NCI-H524 treated with DMSO at 0.1 percent for 48 hours (cell line): Measurements from ENCODE around the gene MUC4.
"Not testable (repeated sequence)": the region's sequence is repeated elsewhere in the genome, so short reads cannot be mapped to it uniquely, and the experiment has no call there.

Experiments
- DNase-seq: peaks from one replicate; lab custom pipeline; 2025; lab: John Stamatoyannopoulos, UW

The MUC4 gene

DNA sequence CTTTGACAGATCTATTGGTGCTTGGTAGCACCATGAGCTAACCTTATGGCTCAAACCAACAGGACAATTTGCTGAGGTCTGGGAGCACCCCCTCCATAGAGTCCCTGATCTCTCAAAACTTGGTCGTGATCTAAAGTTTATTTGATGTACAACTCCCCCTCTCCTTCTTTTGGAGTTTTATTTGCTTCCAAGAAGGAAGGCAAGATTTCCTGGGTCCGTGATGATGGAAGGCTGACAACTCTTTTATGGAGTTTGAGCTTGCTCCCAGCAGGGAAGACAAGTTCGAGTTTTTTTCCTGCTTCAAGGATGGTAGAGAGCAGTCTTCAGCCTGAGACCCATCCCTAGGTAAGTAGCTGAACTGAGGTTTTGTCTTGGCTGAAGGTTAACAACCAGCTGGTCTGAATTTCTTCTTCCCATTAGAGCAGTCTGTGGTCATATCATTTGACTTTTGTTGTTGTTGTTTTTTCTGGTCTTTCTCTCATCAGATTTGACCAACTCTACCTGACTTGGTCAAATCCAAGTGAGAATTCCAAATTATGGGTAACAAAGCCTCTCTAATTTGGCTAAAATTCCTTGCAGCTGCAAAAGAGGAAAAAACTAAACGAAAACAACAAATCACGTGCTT, 93.8 kb downstream of the MUC4 start:
- no peak for DNase-seq

DNA sequence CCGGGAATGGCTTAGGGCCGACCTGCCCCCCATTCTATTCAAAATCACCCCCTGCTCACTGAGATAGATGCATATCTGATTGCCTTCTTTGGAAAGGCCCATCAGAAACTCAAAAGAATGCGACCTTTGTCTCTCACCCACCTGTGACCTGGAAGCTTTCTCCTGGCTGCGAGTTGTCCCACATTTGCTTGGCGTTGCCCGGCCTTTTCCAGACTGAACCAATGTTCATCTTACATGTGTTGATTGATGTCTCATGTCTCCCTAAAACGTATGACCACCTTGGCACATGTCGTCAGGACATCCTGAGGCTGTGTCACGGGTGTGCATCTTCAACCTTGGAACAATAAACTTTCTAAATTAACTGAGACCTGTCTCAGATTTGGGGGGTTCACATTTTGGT, 94.3 kb downstream of the MUC4 start:
- no peak for DNase-seq

DNA sequence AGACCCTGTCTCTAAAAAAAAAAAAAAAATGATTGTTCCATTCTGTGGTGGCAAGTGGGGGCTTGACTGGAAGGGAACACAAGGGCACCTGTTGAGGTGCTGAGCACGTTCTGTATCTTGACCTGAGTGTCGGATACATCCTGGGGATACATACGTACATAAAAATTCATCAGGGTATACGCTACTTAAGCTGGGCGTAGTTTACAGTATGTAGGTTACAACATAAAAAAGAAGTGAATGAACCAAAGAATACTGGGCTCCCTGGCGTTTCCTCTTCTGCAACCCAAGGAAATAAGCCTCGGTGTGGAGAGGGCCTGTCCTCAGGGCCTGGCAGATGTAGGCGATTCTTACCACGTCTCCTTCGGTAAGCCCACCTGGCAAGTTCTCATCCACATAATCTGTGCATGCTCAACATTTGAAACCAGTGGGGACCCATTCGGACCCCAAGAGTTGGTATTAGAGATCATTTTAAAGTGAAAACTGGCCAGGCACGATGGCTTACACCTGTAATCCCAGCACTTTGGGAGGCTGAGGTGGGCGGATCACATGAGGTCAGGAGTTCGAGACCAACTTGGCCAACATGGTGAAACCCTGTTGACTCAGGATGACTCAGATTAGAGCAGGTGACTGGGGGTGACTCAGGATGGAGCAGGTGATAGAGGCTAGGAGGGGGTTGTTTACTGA, 96.0 kb downstream of the MUC4 start:
- no peak for DNase-seq

DNA sequence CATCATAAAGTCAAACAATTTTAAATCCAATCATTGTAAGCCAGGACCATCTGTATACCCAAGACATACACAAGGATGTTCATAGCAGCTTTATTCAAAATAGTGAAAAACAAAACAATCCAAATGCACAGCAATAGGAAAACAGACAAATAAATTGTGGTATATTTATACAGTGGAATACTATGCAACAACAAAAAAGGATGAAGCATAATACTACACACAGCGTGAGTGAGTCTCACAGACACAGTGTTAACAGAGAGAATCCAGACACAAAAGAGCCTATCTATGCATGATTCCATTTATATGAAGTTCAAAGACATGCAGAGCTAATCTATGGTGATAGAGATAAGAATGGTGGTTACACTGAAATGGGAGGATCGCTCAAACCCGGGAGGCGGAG, 96.6 kb downstream of the MUC4 start:
- no peak for DNase-seq

DNA sequence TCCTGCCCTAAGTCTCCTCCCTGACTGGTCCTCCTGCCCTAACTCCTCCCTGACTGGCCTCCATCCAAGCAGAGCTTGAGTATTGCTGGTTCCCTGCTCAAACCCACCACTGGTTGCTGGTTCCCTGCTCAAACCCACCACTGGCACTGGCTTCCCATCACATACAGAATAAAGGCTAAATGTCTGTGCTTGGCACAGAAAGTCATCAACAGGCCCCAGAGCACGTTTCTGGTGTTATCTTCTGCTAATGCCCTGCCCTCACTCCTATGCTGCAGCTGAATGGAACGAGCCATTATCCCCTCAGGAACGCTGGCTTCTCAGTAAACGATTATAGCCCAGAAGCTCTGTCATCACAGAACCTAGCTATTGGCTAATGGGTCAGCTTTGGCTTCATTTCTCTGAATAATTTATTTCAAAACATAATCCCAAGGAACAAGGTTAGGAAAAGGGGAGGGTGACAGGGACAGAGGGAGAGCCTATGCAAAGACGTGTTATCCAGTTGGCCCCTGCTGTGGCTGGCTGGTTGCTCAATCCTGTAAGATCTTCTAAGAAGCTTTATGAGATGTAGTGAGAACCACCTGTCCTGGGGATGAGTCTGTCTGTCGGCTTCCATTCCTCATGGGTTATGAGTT, 97.2 kb downstream of the MUC4 start:
- no peak for DNase-seq

DNA sequence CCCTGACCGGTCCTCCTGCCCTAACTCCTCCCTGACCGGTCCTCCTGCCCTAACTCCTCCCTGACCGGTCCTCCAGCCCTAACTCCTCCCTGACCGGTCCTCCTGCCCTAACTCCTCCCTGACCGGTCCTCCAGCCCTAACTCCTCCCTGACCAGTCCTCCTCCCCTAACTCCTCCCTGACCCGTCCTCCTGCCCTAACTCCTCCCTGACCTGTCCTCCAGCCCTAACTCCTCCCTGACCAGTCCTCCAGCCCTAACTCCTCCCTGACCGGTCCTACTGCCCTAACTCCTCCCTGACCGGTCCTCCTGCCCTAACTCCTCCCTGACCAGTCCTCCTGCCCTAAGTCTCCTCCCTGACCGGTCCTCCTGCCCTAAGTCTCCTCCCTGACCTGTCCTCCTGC, 98.6 kb downstream of the MUC4 start:
- DNase-seq: not testable (repeated sequence)

DNA sequence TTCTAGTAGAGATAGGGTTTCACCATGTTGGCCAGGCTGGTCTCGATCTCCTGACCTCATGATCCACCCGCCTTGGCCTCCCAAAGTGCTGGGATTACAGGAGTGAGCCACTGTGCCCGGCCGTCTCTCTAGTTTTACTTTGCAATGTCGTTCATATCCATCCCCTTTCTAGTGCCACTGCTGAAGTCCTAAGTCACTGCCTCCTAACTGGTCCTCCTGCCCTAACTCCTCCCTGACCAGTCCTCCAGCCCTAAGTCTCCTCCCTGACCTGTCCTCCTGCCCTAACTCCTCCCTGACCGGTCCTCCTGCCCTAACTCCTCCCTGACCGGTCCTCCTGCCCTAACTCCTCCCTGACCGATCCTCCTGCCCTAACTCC, 99.2 kb downstream of the MUC4 start:
- DNase-seq: not testable (repeated sequence)

DNA sequence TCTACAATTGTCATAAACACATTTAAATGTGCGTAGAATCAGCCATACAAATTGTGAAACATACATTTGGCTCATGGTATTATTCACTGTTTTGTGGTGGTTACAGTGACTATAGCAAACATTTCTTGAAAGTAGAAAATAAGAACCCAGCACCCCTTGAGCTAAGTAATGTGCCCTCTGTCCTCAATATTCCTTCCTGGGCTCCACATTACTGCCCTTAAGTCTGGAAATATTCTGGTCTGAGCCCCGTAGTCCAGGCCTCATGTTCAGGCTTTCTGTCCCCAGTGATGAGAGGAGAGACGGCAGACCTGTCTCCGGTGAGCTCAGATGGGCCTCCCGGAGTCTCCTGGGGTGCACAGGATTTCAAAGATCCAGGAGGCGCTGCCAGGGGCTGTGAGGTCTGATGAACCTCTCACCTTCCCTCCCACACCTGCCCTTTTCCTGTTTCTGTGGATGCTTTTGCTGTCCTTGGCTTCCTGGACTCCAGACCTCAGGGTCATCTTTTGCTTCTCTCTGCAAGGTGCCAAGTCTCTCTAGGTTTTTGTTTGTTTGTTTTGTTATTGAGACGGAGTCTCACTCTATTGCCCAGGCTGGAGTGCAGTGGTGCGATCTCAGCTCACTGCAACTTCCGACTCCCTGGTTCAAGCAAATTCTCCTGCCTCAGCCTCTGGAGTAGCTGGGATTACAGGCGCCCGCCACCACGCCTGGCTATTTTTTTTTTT, 99.8 kb downstream of the MUC4 start:
- DNase-seq: no peak

DNA sequence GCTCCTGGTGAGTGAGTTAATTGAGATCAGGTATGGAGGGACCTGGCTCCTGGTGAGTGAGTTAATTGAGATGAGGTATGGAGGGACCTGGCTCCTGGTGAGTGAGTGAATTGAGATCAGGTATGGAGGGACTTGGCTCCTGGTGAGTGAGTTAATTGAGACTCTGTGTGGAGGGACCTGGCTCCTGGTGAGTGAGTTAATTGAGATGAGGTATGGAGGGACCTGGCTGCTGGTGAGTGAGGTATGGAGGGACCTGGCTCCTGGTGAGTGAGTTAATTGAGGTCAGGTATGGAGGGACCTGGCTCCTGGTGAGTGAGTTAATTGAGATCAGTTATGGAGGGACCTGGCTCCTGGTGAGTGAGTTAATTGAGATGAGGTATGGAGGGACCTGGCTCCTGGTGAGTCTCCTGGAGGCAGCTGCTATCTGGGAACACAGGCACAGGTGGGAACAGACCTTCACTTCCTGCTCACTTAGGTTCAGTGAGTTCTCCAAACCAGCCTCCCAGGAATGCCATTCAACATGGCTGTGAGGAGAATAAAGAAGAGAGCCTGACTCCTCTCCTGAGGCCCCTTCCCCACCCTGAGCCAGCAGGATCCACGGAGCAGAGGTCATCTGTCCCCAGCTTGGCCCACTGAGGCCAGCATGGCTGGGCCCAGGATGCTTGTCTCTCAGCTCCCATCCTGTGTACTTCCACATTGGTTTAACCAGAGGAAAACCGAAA, 100.5 kb downstream of the MUC4 start:
- DNase-seq: not testable (repeated sequence)

DNA sequence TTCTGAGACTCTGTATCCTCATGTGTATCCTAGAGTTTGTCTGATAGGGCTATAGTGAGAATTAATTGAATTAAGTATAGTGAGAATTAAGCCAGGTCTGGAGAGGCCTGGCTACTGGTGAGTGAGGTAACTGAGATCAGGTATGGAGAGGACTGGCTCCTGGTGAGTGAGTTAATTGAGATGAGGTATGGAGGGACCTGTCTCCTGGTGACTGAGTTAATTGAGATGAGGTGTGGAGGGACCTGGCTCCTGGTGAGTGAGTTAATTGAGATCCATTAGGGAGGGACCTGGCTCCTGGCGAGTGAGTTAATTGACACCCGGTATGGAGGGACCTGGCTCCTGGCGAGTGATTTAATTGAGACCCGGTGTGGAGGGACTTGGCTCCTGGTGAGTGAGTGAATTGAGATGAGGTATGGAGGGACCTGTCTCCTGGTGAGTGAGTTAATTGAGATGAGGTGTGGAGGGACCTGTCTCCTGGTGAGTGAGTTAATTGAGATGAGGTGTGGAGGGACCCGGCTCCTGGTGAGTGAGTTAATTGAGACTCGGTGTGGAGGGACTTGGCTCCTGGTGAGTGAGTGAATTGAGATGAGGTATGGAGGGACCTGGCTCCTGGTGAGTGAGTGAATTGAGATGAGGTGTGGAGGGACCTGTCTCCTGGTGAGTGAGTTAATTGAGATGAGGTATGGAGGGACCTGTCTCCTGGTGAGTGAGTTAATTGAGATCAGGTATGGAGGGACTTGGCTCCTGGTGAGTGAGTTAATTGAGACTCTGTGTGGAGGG, 101.4 kb downstream of the MUC4 start:
- not testable (repeated sequence) for DNase-seq

DNA sequence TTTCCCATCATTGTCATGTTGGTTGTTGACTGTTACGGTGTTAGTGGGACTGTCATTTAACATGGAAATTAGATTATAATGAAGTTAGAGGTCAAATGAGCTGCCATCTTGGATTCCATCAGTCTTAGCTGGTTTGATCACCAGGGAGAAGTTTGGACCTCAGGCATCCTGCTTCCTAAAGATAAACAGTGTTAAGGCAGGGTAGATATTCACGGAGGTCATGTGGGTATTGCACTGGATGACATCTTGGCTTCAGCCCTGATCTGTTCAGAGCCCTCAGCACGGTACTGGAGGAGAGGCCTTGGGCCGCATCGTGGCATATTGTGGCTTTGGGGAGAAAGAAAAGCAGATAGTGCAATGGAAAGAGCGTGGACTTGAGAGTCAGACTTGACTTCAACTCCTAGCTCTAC, 102.0 kb downstream of the MUC4 start:
- no peak for DNase-seq

DNA sequence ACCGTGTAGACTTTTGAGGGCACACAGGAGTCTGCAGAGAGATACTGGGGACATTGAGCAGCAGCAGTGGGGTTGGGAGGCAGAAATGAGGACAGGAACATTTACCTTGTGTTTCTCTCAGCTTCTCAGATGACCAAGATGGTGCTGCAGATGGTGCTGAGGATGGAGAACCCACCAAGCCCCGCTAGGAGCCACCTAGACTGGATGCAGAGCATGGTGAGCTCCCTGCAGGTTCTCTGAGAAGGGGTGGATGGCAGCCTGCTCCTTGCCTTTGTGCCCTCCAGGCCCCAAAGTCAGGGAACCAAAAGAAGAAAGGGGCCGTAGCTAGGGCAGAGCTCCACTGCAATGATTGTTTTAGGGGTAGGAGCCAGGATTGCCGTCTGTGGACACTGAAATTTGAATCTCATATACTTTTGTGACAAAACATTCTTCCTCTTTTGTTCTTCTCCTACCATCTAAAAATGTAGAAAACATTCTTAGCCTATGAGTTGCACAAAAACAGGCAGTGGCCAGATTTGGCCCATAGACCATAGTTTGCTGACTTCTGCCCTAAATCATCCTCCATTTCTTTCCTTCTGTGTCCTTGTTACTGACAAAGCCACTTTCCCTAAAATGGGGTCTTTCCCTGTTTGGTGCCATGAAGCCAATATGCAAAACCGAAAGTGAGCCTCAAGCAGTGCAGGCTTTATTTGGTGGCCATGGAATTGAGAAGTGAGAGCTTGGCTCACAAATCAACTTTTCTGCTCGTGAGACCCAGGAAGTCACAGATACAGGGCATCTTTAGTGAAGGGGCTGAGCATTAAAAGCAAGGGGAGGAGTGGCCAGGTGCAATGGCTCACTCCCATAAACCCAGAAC, 102.9 kb downstream of the MUC4 start:
- no peak for DNase-seq

DNA sequence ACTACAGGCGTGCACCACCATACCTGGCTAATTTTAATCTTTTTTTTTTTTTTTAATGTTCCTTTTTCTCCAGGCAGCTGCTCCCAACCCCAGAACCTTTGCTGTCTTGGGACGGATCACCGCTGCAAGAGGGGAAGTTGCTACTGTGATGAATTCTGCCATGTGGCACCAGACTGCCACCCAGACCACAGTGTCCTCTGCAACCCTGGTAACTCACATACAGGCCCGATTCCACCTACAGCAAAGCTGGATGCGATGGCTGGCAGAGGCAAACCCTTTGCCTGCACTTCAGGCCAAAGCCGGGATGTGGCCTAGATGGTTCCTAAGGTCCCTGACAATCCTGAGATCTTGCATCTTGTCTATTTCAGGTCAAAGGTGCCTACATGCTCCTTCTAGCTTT, 103.7 kb downstream of the MUC4 start:
- no peak for DNase-seq

DNA sequence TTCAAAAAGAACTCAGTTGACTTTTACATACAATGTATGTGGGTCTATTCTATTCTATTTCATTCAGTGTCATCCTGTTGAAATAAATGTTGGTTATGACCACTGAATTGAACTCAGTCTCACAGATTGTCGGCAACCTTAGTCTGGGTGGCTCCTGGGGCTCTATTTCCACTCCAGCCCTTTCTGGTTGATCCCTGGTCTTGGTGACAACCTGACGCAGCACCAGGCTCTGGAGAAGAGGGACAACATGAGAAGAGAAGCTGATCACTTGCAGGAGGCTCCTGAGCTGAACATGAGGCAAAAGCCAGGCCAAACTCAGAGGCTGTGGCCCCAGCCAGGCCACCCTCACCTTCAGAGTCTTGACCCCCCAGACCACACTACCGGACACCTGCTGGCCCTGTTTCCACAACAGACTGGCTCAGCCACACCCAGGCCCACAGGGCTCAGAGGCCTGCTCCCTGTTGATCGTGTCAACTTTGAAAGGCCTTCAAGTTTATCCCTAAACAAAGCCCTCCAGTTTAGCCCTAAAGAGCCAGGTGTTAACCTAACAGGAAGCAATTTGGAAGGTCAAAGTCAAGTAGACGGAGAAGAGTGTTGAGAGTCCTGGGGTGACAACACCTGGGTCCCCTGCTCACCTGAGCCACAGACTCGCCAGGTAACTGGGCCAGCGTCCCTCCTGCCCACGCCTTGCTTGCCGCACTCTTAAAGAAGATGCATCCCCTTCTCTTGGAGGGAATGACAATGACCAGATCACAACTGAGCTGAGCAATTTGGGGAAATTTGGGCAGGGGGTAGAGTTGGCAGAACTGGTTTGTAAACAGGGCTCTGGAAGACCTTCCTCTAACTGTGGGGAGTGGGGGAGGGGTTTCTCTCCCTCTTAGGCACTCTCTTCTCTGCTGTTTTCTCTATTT, 106.4 kb downstream of the MUC4 start:
- DNase-seq: no peak

DNA sequence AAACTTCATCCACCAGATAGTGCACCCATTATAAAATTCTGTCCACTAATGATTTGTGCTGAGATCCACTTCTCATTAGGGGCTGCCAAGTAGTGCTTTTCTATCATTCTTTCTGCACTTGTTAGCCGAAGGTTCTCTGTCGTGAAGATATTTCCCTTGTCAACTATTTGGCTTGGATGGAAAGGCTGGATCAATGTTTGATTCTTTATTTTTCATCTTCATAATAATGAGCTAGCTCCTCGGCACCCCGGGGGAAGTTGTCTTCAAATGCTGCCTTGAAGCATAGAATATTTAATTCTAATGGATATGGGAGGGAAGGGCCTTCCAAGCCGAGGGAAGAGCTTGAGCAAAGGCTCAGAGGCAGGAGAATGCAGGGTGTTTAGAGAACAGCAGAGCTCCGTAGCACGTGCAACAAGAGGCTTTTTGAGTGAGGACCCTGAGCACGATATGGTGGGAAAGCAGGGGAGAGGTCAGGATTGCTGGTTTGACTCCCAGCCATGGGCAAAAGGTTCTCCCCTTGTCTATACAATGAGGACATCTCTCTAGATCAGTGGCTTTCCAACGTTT, 107.2 kb downstream of the MUC4 start:
- no peak for DNase-seq

DNA sequence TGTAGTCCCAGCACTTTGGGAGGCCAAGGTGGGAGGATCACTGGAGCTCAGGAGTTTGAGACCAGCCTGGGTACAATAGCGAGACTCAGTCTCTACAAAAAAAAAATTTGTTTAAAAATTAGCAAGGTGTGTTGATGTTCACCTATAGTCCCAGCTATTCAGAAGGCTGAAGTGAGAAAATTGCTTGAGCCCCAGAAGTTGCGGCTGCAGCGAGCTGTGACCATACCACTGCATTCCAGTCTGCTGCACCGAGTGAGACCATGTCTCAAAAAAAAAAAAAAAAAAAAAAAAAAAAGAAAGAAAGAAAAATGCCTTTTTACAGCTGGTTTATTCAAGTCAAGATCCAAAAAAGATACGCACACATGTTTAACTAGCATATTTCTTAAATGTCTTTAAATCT, 108.0 kb downstream of the MUC4 start:
- no peak for DNase-seq

DNA sequence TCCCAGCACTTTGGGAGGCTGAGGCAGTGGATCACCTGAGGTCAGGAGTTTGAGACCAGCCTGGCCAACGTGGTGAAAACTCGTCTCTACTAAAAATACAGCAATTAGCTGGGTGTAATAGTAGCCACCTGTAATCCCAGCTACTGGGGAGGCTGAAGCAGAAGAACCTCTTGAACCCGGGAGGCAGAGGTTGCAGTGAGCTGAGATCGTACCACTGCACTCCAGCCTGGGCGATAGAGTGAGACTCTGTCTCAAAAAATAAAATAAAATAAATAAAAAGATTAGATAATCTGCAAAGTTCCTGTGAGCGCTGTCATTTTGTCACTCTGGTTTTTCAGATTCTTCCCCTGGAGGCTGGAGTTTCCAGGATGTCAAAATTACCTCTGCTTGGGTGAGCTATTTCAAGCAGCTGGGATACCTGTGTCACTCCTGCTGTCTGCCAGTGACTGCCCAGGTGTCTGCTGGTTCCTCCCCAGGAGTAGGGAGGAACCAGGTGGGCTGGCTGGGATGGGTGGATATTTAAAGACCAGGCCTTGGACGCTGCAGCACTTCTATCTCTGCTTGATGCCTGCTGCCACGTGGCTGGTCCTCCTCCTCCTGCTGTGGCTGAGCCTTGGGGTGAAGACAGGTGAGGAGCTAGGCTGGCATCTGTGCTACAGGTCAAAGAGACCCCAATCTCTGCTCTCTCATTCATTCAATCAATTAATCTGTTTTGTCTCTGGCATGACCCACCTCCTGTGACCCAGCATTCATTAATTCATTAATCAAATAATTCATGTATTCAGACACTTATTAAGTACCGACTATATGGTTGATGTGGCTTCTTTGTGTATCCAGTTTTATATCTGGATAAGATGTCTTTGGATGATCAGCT, 110.5 kb downstream of the MUC4 start:
- DNase-seq: no peak

DNA sequence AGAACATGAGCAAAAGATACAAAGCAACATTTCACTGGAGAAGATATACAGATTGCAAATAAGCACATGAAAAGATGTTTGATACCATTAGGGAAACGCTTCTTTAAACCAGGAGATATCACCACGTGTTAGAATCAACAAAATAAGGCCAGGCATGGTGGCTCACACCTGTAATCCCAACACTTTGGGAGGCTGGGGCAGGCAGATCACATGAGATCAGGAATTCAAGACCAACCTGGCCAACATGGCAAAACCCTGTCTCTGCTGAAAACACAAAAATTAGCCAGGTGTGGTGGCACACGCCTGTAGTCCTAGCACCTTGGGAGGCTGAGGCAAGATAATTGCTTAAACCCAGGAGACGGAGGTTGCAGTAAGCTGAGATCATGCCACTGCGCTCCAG, 111.4 kb downstream of the MUC4 start:
- DNase-seq: no peak
